SJSA1 (cell line): Measurements from ENCODE around the gene CSRNP3. TPM values are rescaled to one million over a fixed set of nuclear protein-coding genes. Genes with fewer than 3 reads are reported as not detected.

Experiments used
- total RNA-seq: library from RNA; depleted of rRNA; stranded (reverse); fragments of >200 nt; shearing (Covaris generic); gene quantifications from 2 replicates; pipeline ENCODE4 v1.2.3, GENCODE V29; 2014; rRNA removed

The CSRNP3 gene
- total RNA-seq, 1 experiment from 2014 or later: not detected

Other genes with a start within 250 kb of the CSRNP3 start
- 0.05 TPM in 1 of 2 replicates, not detected in the other for gene SCN2A, start 230.3 kb upstream of the CSRNP3 start, total RNA-seq